Colonic mucosa (tissue), 4 donors: Measurements from ENCODE around the gene RAD51B. TPM values are rescaled to one million over a fixed set of nuclear protein-coding genes. Genes with fewer than 3 reads are reported as not detected.
A peak's percentile ranks its signal among the peaks of the same experiment; 100 is the strongest.

Experiments
- DNase-seq: peaks from one replicate; pipeline ENCODE4 v3.0.0-alpha.2; 2020
- H3K27ac ChIP-seq: fragments of 200-600 bp; one replicate; pipeline ENCODE4 v1.8.0; 2021
- H3K27me3 ChIP-seq: fragments of 200-600 bp; one replicate; pipeline ENCODE4 v1.8.0; 2021
- H3K36me3 ChIP-seq: fragments of 200-600 bp; one replicate; pipeline ENCODE4 v1.8.0; 2021
- H3K4me1 ChIP-seq: fragments of 200-600 bp; one replicate; pipeline ENCODE4 v1.8.0; 2021; ENCODE audit warnings: mild to moderate bottlenecking
- H3K4me3 ChIP-seq: fragments of 200-600 bp; one replicate; pipeline ENCODE4 v1.8.0; 2021
- H3K9ac ChIP-seq, 2 donors: one replicate each; pipeline ENCODE4 v1.7.0; 2013; ENCODE audit warnings: control low read depth in 2 of 2, low read depth in 2 of 2, low read length in 2 of 2
- H3K9me3 ChIP-seq: fragments of 200-600 bp; one replicate; pipeline ENCODE4 v1.8.0; 2021
- CTCF ChIP-seq: fragments of 200-600 bp; IDR thresholded peaks from one replicate; pipeline ENCODE4 v1.8.0; 2022; ENCODE audit warnings: antibody characterized with exemption, mild to moderate bottlenecking
- intact Hi-C: fragments of 100-400 bp; cut with DNase I; formaldehyde crosslinking; loops from one replicate; pipeline ENCODE4 v1.14.1; 2022
- total RNA-seq, 2 donors: library from RNA; stranded (reverse); fragmentation: NEBNext Ultra II Directional in 1 of 2; extraction: Animal tissue kit (Norgen Biotek cat#: 25700) in 1 of 2; gene quantifications; one replicate each; pipeline ENCODE4 v1.2.1, GENCODE V29; 2021
- donor health status: healthy.
- donor health status: DM: no; HTN: no; CAD: no.
- donor health status: DM: no; HTN: no; CAD: no.

Gene RAD51B
- total RNA-seq, 2 donors from 2014 or later, result 12.7 to 22.0 TPM

GRCh38 chr14:68105816-68106215, 286.2 kb downstream of the RAD51B start:
- Histone ChIP-seq H3K27me3 (no peaks in the 10 kb centered on the region), H3K27ac (no peak overlapping the region), H3K36me3 (no peaks in the 10 kb centered on the region), H3K9ac (no peak overlapping the region), H3K9me3 (no peaks in the 10 kb centered on the region), H3K4me3 (no peak overlapping the region), H3K4me1 (no peaks in the 10 kb centered on the region)
- no peak for TF ChIP-seq CTCF
- intact Hi-C loops, result no loop called here
- no peak for DNase-seq

- Histone ChIP-seq H3K9me3 (no peaks in the 10 kb centered on the region), H3K36me3 (no peaks in the 10 kb centered on the region), H3K4me1 (peaks cover 3% of the 10 kb centered on the region), H3K27ac (no peak overlapping the region), H3K27me3 (no peaks in the 10 kb centered on the region), H3K4me3 (no peak overlapping the region), H3K9ac (no peak overlapping the region)
- intact Hi-C loops, result no loop called here
- no peak for TF ChIP-seq CTCF
- DNase-seq, result no peak
Observed at GRCh38 chr14:68106456-68106855, 286.9 kb downstream of the RAD51B start.

GRCh38 chr14:68106905-68107304, 287.3 kb downstream of the RAD51B start:
- H3K27me3 ChIP-seq, result no peaks in the 10 kb centered on the region
- H3K9ac ChIP-seq, result no peak overlapping the region
- no peak for TF ChIP-seq CTCF
- intact Hi-C loops, result no loop called here
- no peaks in the 10 kb centered on the region for H3K36me3 ChIP-seq
- H3K4me1 ChIP-seq, result peaks cover 8% of the 10 kb centered on the region
- H3K9me3 ChIP-seq, result no peaks in the 10 kb centered on the region
- DNase-seq, result no peak
- no peak overlapping the region for H3K4me3 ChIP-seq
- H3K27ac ChIP-seq, result no peak overlapping the region

- TF ChIP-seq CTCF, result no peak
- peak overlapping the region; percentile 17 for H3K27ac ChIP-seq
- H3K9ac ChIP-seq, result no peak overlapping the region
- peaks cover 9% of the 10 kb centered on the region for H3K4me1 ChIP-seq
- no peaks in the 10 kb centered on the region for H3K9me3 ChIP-seq
- no peaks in the 10 kb centered on the region for H3K27me3 ChIP-seq
- no peak overlapping the region for H3K4me3 ChIP-seq
- no peak for DNase-seq
- intact Hi-C loops, result no loop called here
- H3K36me3 ChIP-seq, result no peaks in the 10 kb centered on the region
Observed at GRCh38 chr14:68109132-68109900, 289.7 kb downstream of the RAD51B start.

- Histone ChIP-seq H3K4me1 (peaks cover 9% of the 10 kb centered on the region), H3K27me3 (no peaks in the 10 kb centered on the region), H3K36me3 (no peaks in the 10 kb centered on the region), H3K9ac (no peak overlapping the region), H3K9me3 (no peaks in the 10 kb centered on the region), H3K27ac (peak overlapping the region; percentile 30), H3K4me3 (no peak overlapping the region)
- intact Hi-C loops, result no loop called here
- DNase-seq, result peak; percentile 30
- TF ChIP-seq CTCF, result no peak
Observed at GRCh38 chr14:68111097-68111852, 291.7 kb downstream of the RAD51B start.
